HG03342 (cell line): ENCODE measurements around the gene RABL6.
A peak's percentile ranks its signal among the peaks of the same experiment; 100 is the strongest.
"Not testable (repeated sequence)": the region's sequence is repeated elsewhere in the genome, so short reads cannot be mapped to it uniquely, and the experiment has no call there.

Experiments
- ATAC-seq: cut with Tn5 transposase; IDR thresholded peaks from one replicate; pipeline ENCODE4 v1.9.1; 2021; ENCODE audit warnings: mild to moderate bottlenecking, moderate library complexity; ENCODE audit not compliant: unreplicated experiment

RABL6 gene, protein sequence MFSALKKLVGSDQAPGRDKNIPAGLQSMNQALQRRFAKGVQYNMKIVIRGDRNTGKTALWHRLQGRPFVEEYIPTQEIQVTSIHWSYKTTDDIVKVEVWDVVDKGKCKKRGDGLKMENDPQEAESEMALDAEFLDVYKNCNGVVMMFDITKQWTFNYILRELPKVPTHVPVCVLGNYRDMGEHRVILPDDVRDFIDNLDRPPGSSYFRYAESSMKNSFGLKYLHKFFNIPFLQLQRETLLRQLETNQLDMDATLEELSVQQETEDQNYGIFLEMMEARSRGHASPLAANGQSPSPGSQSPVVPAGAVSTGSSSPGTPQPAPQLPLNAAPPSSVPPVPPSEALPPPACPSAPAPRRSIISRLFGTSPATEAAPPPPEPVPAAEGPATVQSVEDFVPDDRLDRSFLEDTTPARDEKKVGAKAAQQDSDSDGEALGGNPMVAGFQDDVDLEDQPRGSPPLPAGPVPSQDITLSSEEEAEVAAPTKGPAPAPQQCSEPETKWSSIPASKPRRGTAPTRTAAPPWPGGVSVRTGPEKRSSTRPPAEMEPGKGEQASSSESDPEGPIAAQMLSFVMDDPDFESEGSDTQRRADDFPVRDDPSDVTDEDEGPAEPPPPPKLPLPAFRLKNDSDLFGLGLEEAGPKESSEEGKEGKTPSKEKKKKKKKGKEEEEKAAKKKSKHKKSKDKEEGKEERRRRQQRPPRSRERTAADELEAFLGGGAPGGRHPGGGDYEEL

DNA sequence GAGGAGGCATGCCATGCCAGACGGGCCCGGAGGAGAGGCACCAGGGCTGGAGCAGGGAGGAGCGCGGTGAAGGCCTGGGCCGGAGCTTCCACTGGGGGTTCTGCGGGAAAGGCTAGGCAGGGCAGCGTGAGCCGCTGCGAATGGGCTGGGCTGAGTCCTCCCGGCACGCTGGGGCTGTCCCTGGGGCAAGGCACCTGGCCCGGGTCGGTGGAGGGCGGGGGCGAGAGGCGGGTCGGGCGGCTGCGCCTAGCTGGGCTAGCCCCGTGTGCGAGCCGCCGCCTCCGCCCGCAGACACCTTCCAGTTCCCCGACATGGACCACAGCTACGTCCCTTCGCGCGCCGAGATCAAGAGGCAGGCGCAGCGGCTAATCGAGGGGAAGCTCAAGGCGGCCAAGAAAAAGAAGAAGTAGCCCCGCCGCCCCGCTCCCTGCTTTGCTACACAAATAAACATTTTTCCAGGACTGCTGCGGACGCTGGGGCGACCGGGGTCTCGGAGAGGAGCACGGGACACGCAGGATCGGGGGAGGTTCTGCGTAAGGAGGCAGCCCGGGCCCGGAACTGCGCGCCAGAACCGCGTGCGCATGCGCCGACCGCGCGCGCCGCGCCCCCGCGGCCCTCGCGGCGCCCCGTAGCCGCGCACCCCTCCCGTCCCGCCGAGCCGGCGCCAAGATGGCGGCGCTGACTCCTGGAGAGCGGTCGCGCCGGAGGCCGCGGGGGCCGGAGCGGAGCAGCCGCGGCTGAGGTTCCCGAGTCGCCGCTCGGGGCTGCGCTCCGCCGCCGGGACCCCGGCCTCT is at the start of gene RABL6:
Gene RABL6 (plus strand): TSS at position 668 of the 794 bp plus-strand sequence. CDS start 249 bp downstream, outside the sequence.
- peak; percentile 73 for ATAC-seq

DNA sequence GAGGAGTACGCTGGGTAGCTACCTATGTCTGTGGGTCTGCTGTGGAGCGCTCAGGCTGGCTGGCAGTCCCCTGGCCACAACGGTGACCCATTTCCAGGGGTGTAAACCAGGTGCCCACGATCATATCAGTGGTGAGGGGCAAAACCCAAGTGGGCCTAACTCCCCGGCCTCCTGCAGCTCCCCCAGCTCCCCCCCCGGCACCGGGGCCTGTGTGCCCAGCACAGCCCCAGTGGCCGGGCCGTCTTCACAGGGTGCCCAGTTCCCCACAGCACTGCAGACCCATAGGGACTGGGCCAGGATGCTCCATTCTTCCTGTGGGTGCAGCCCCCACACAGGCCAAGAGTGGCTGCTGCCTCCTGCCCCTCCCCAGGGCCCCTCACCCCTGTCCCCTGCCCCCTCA is 48.7 kb upstream of the RABL6 start:
- no peak for ATAC-seq

DNA sequence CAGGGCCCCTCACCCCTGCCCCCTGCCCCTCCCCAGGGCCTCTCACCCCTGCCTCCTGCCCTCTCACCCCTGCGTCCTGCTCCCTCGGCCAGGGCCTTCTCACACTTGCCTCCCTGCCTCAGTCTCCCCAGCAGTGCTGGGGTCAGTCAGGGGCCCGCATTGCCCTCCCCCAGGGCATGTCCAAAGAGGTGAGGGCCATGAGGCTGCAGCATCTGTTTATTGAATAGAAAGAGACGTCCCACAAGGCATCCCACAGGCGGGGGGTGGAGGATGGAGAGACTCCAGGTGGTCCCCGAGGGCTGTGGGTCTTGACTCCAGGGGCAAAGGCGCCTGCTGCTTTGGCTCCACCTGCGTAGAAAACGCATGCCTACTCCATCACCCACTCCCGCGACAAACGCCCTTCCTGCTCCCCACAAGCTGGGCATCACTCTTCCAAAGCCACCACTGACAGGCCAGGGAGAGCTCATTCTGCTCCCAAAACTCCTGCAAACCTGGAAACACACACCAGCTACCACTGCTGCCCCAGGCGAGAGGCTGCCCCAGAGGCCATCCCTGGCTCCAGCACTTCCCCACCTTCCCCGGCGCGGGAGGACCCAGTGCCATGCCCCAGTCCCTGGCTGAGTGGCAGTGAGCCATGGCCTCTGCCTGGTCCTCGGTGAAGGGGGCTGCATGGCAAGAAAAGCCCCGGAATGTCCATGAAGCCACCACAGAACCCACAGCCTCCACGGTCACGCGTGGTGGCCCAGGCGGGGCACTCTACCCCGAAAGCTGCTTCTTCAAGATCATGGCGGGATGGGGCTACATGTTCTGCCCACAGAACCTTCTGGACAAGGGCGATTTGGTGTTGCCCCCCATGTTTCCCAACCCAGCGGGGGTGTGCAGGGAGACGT is 48.1 kb upstream of the RABL6 start:
- ATAC-seq: no peak

DNA sequence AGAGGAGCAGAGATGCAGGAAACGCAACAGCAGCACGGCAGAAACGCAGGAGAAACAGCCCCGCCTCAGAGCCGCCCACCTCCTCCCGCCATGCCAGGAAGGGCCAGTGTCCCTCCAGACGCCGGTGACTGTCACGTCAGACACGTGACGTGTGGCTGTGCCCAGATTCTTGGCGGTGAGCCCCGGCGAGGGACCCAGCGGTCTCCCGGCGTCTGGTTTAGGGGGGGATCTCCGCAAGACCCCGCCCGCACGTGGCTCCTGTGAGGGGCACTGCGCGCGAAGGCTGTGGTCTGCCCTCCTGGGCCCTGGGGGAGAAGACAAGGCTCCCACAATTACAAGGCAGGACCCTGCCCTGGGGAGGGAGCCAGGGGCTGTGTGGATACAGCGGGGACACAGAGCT is 47.3 kb upstream of the RABL6 start:
- no peak for ATAC-seq

DNA sequence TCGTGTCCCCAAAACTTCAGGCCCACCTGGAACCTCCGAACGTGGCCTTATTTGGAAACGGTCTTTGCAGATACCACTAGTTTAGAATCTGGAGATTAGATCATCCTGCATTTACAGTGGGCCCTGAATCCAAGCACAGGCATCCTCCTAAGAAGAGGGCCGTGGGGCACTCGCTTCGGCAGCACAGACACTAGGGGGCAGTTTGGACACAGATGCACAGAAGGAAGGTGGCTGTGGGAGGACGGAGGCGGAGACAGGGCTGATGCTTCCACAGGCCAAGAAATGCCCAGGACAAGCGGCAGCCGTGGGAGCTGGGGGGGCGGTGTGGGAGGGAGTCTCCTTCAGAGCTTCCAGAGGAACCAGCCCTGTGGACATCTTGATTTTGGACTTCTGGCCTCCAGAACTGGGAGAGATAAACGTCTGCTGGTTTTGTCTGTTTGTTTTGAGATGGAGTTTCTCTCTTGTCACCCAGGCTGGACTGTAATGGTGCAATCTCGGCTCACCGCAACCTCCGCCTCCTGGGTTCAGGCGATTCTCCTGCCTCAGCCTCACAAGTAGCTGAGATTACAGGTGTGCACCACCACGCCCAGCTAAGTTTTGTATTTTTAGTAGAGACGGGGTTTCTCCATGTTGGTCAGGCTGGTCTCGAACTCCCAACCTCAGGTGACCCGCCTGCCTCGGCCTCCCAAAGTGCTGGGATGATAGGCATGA is 46.8 kb upstream of the RABL6 start:
- ATAC-seq: not testable (repeated sequence)

DNA sequence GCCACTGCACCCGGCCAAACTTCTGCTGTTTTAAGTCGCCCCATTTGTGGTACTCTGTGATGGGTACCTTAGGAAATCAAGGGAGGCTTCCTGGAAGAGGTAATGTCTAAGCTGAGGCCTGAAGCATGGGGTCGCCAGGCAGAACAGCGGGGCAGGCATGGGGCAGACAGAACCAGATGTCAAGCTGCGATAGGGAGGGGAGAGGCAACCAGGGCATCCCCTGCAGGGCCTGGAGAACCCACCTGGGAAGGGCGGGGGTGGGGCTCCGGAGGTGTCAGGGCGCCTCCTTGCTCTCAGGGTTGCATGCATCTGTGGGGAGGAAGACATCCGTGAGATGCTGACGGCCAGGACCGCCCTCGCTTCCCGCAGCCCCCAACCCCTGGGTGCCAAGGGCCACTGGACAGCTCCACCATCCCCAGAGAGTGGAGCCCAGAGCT is 46.2 kb upstream of the RABL6 start:
- no peak for ATAC-seq

DNA sequence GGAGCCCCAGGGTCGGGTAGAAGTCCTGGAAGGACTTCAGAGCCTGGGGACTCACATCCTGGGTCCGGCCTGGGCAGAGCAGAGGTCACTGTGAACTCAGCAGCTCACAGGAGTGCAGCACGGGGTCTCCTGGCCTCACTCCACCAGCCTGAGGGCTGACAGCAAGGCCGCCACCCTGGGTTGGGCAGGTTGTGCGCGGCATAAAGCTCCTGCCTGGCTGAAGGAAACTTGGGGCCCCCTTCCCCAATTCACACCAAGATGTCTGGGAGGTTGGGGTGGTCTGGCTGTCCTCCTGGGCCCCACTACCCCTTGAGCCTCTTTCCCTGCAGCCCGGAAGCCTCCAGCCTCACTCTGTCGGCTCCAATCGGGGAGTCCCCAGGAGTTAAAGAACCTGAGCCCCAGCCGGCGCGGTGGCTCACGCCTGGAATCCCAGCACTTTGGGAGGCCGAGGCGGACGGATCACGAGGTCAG is 45.5 kb upstream of the RABL6 start:
- no peak for ATAC-seq

DNA sequence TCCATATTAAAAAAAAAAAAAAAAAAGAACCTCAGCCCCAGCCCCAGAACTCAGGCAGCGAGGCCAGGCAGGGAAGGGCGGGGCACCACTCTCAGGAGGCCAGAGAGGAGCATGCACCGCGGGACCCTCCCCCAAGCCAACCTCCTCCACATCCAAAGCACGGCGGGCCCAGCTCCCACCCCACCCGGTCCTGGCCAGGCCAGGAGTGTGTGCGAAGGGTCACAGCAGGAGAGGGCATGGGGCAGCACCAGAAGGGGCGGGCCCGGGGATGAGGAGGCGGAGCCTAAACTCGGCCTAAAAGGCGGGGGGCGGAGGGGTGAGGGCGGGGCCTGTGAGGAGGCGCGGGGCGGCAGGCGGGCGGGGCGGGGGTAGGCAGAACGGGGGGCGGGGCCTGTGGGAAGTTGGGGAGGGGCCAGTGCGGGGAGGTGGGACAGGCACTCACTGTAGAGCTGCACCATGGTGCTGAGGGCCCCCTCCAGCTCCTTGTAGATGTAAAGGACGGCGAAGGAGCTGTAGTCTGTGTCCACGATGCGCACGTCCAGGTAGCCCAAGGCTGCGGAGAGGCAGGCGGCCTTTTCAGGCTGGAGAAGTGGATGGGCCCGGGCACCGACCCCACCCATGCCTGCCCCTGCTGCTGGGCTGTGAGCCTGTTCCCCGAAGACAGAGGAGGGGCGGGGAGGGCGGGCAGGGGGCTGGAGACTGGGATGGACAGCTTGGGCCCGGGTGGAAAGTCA is 44.7 kb upstream of the RABL6 start:
- no peak for ATAC-seq

DNA sequence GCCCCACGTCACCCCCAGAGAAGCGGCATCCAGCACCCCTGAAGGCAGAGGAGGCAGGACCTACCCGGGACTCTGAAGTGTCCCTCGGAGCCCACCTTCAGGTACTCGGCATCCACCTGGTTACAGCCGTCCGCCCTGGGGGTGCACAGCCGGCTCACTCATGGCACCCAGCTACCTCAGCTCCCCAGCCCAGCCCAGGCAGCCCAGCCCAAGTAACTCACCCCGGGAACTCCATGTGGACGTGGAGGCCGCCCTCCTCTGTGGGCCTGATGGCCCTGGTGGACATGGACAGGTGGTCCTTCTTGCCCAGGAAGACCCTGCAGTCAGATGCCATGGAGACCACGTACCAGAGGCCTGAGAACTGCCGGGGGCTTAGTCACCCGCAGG is 44.1 kb upstream of the RABL6 start:
- no peak for ATAC-seq

DNA sequence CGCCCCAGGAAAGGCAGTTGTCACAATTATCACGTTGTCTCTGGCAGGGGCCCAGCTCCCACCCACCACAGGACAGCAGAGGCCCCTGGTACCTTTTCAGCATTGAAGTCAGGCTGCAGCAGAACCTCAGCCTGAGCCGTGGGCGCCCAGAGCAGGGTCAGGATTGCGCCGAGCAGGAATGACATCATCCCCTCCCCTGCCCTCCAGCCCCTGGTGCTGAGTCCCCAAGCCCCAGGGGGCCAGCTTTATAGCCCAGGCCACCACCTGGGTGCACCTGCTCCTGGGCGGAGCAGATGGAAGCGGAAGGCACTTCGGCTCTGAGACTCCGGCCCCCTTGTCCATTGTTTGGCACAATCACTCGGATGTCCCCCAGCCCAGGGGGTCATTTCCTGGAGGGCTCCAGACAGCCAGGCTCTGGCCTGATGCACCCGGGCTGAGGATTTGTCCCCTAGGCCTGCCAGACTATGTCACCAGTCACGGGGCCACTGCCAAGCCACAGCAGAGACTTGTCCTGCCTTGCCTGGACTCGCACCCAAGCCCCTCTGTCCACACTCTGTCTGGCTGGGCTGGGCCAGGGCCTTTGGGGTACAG is 43.4 kb upstream of the RABL6 start, which contains the start of gene LCN15:
Gene LCN15 (minus strand): TSS at position 218 of the 591 bp plus-strand sequence. CDS start 30 bp downstream, at position 188.
- ATAC-seq: no peak

DNA sequence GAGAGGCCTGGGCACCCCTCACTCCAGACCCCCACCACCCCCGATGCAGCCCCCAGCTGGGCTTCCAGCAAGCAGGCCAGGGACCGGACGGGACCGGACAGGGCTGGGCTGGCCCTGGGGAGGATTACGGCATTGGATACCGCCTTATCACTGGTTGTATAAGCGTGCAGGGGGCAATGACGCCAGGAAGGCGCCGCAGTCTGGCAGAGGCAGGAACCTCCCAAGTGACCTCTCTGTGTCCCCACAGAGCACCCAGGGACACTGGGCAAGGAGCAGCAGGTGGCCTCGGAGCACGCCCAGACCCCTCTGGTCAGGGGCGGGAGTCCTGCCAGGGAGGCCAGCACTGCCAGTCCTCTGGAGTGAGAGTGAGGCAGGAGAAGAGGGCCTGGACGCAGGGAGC is 42.7 kb upstream of the RABL6 start:
- no peak for ATAC-seq

DNA sequence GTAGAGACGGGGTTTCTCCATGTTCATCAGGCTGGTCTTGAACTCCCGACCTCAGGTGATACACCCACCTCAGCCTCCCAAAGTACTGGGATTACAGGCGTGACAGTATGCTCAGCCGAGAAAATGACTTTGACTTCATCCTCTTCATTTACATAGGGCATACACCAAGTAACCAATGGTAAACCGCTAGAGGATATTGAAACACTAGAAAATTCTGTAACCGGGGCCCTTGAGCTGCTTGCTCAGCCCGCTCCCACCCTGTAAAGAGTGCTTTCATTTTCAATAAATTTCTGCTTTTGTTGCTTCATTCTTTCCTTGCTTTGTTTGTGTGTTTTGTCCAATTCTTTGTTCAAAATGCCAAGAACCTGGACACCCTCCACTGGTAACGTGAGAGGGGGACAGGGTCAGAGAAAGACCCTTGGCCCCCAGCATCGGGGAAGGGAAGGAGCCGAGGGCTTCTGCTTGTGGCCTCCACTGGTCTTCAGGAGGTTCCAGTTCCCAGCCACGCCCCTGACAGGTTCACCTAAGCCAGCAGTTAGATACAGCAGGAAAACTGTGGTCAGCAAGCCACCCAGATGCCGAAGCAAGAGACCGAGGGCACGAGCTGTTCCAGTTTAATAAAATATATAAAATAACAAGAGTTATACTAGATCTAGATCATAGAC is 41.9 kb upstream of the RABL6 start:
- peak; percentile 43 for ATAC-seq

DNA sequence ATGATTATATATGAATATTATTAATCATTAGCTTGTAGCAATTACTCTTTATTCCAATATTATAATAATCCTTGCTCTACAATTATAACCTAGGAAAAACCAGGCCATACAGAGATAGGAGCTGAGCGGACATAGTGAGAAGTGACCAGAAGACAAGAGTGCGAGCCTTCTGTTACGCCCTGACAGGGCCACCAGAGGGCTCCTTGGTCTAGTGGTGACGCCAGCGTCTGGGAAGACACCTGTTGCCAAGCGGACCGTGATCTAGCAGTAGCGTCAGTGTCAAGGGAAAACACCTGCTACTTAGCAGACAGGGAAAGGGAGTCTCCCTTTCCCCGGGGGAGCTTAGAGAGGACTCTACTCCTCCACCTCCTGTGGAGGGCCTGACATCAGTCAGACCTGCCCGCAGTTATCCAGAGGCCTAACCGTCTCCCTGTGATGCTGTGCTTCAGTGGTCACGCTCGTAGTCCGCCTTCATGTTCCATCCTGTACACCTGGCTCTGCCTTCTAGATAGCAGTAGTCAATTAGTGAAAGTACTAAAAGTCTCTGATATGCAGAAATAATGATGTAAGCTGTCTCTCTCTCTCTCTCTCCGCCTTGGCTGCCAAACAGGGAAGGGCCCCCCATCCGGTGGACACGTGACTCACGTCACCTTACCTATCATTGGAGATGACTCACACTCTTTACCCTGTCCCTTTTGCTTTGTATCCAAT is 41.2 kb upstream of the RABL6 start:
- not testable (repeated sequence) for ATAC-seq

DNA sequence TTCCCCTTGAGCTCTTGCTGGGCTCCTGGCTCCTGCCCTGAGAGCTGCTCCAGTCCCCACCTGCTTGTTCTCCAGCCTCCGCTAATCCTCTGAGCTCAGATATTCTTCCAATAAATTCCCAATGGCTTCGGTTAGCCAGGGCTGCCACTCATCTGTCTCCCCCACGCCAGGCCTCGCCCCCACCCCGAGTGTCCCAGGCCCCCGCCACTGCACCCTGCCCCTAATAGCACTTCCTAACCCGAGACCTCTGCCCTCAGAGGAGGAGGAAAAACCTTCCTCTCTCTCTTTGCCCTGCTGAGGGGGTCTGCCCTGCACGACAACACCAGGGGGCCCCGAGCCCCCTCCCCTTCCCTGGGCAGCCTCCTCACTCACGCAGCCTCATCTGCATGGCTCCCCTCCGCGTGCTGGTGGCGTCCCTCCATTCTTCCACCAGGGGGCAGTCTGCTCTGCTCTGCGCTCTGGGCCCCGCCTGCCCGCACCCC is 38.0 kb upstream of the RABL6 start:
- ATAC-seq: no peak

DNA sequence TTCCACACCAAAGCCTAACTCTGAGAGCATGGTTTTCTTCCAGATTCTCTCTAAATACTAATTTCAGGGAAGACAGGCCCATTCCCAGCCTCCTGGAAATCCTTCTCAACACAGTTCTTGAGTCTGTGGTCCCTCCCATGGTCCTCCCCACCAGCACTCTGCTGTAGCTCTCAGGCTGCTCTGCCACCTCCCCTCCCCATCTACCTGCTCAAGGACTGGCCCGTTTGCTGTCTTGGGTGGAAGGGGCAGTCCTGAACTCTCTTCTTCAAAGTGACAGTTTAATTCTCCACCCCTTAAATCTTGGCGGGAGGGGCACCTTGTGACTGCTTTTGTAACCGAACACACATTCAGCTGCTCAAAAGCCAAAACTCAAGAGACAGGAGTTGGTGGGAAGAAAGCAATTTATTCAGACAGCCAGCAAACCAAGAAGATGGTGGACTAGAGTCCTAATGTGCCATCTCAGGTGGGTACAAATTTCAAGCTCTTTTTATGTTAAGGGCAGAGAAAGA is 35.8 kb upstream of the RABL6 start:
- ATAC-seq: no peak

DNA sequence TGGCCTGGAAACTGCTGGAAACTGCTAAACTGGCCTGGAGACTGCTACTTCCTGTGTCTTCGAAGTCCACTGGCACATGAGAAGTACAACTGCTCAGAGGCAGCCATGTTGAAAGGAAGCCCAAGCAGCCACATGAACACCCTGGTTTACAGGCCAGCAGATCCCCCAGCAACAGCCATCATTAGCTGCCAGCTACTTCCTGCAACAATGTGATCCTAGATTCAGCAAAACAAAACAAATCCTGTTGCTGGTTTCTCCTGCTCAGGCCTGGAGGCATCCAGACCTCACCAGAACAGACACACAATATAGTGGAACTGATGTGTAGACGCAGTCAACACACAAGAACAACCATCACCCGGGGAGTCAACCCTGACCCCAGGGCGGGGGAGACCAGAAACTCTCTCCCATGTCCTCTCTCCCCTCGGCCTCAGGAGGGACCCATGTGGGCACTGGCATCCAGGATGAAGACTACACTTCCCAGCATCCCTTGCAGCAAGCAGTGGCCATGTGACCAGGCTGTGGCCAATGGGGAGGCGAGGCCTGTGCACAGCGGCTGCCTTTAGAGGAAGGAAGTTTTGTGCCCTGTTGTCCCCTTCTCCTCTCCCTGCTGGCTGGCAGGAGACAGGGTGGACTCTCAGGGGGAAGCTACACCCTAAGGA is 34.2 kb upstream of the RABL6 start:
- no peak for ATAC-seq
